Activated CD4-positive, CD25-positive, alpha-beta regulatory T cell treated with anti-CD3 and anti-CD28 coated beads, Interleukin-2, amount 50 U/mL, for 16 hours (primary cell): ENCODE results near the gene ZNF146.
"Not testable (repeated sequence)": the region's sequence is repeated elsewhere in the genome, so short reads cannot be mapped to it uniquely, and the experiment has no call there.

Source experiments
- DNase-seq: peaks from one replicate; pipeline ENCODE4 v3.0.0-alpha.2; 2020; ENCODE audit warnings: low read depth, low spot score

ZNF146 gene

GRCh38 chr19:36233626-36234025, 18.7 kb downstream of the ZNF146 start:
- not testable (repeated sequence) for DNase-seq

GRCh38 chr19:36236304-36236945, 21.5 kb downstream of the ZNF146 start:
- DNase-seq = no peak

GRCh38 chr19:36236946-36237310, 22.0 kb downstream of the ZNF146 start:
- no peak for DNase-seq

GRCh38 chr19:36244066-36244465, 29.2 kb downstream of the ZNF146 start:
- DNase-seq = no peak

GRCh38 chr19:36245210-36246005, 30.5 kb downstream of the ZNF146 start:
- no peak for DNase-seq

- no peak for DNase-seq
Measured at GRCh38 chr19:36246006-36246481, 31.1 kb downstream of the ZNF146 start.

GRCh38 chr19:36252047-36252446, 37.1 kb downstream of the ZNF146 start:
- DNase-seq = no peak

- DNase-seq = no peak
Measured at GRCh38 chr19:36254848-36255247, 39.9 kb downstream of the ZNF146 start.

- no peak for DNase-seq
Measured at GRCh38 chr19:36255316-36255715, 40.4 kb downstream of the ZNF146 start.

- DNase-seq = no peak
Measured at GRCh38 chr19:36256064-36256463, 41.2 kb downstream of the ZNF146 start.

- DNase-seq = no peak
Measured at GRCh38 chr19:36256853-36257519, 42.1 kb downstream of the ZNF146 start.

GRCh38 chr19:36257520-36257876, 42.6 kb downstream of the ZNF146 start:
- DNase-seq = no peak

- DNase-seq = no peak
Measured at GRCh38 chr19:36258028-36258875, 43.3 kb downstream of the ZNF146 start.

- DNase-seq = no peak
Measured at GRCh38 chr19:36259211-36259610, 44.3 kb downstream of the ZNF146 start.

GRCh38 chr19:36265064-36265463, 50.2 kb downstream of the ZNF146 start:
- no peak for DNase-seq

GRCh38 chr19:36265856-36266374, 51.0 kb downstream of the ZNF146 start:
- DNase-seq = no peak

- no peak for DNase-seq
Measured at GRCh38 chr19:36266375-36266961, 51.6 kb downstream of the ZNF146 start.

- no peak for DNase-seq
Measured at GRCh38 chr19:36267061-36267845, 52.3 kb downstream of the ZNF146 start.

- not testable (repeated sequence) for DNase-seq
Measured at GRCh38 chr19:36268081-36268480, 53.2 kb downstream of the ZNF146 start.

GRCh38 chr19:36268591-36268990, 53.7 kb downstream of the ZNF146 start:
- not testable (repeated sequence) for DNase-seq
